Fibroblast of lung (primary cell): ENCODE measurements around the gene OR2S2.

Experiments used
- CTCF ChIP-seq, 2 donors: IDR thresholded peaks in 1 of 2; conservative IDR thresholded peaks in 1 of 2; 1 replicate in 1 of 2; 2 replicates in 1 of 2; pipeline ENCODE4 v1.5.1; 2011 to 2012; ENCODE audit warnings: low read length in 2 of 2, control low read depth in 1 of 2, inconsistent platforms in 1 of 2, low read depth in 1 of 2, mild to moderate bottlenecking in 1 of 2
- EZH2 ChIP-seq: IDR thresholded peaks from 2 replicates; pipeline ENCODE4 v1.5.1; 2012; ENCODE audit warnings: low read length, control low read depth, mild to moderate bottlenecking; ENCODE audit errors: missing control alignments

- no peak for TF ChIP-seq EZH2
- no peak for TF ChIP-seq CTCF (conservative IDR thresholded peaks at IDR 0.05 in 1 of 2, IDR thresholded peaks at IDR 0.05 in 1 of 2; ENCODE audit: low read depth in 1 of 2, low read length in 2 of 2)
Measured at GRCh38 chr9:35923927-35924763, 33.8 kb downstream of the OR2S2 start.
